GM19035 (cell line): ENCODE data around the gene ILDR1.

Experiments
- ATAC-seq: cut with Tn5 transposase; IDR thresholded peaks from one replicate; pipeline ENCODE4 v1.9.1; 2021; ENCODE audit not compliant: unreplicated experiment

ILDR1 gene

GRCh38 chr3:122021037-122021436 is 1.0 kb downstream of the ILDR1 start:
- ATAC-seq = no peak

- no peak for ATAC-seq
Observed at GRCh38 chr3:122019493-122019892, 2.6 kb downstream of the ILDR1 start.

- ATAC-seq = peak; percentile 80
Observed at GRCh38 chr3:122014741-122015140, 7.3 kb downstream of the ILDR1 start.

- no peak for ATAC-seq
Observed at GRCh38 chr3:122013448-122013925, 8.6 kb downstream of the ILDR1 start.

GRCh38 chr3:122012821-122013220 is 9.2 kb downstream of the ILDR1 start:
- ATAC-seq = no peak

- no peak for ATAC-seq
Observed at GRCh38 chr3:122011396-122011795, 10.7 kb downstream of the ILDR1 start.

- ATAC-seq = no peak
Observed at GRCh38 chr3:122010506-122010905, 11.5 kb downstream of the ILDR1 start.

- no peak for ATAC-seq
Observed at GRCh38 chr3:122008166-122008565, 13.9 kb downstream of the ILDR1 start.

GRCh38 chr3:122006267-122006666 is 15.8 kb downstream of the ILDR1 start:
- no peak for ATAC-seq

GRCh38 chr3:122004991-122005565 is 17.0 kb downstream of the ILDR1 start:
- no peak for ATAC-seq

- no peak for ATAC-seq
Observed at GRCh38 chr3:122004107-122004506, 17.9 kb downstream of the ILDR1 start.

- ATAC-seq = no peak
Observed at GRCh38 chr3:122003606-122004005, 18.4 kb downstream of the ILDR1 start.

GRCh38 chr3:122003112-122003511 is 18.9 kb downstream of the ILDR1 start:
- no peak for ATAC-seq

- ATAC-seq = no peak
Observed at GRCh38 chr3:122002611-122003010, 19.4 kb downstream of the ILDR1 start.

- ATAC-seq = no peak
Observed at GRCh38 chr3:122001892-122002291, 20.2 kb downstream of the ILDR1 start.

- no peak for ATAC-seq
Observed at GRCh38 chr3:122000936-122001605, 21.0 kb downstream of the ILDR1 start.

GRCh38 chr3:121999931-122000330 is 22.1 kb downstream of the ILDR1 start:
- no peak for ATAC-seq

- no peak for ATAC-seq
Observed at GRCh38 chr3:121998611-121999473, 23.2 kb downstream of the ILDR1 start.

GRCh38 chr3:121998030-121998580 is 23.9 kb downstream of the ILDR1 start:
- no peak for ATAC-seq

GRCh38 chr3:121997372-121997771 is 24.7 kb downstream of the ILDR1 start:
- no peak for ATAC-seq

GRCh38 chr3:121996441-121996840 is 25.6 kb downstream of the ILDR1 start:
- ATAC-seq = no peak
